Endothelial cell of umbilical vein (primary cell): Measurements from ENCODE around the gene PTH1R. TPM values are rescaled to one million over a fixed set of nuclear protein-coding genes. Genes with fewer than 3 reads are reported as not detected.

Experiments
- BruUV-seq: library from RNA; stranded (reverse); fragments of 400-500 nt; replicated peaks from 2 replicates; lab custom pipeline; 2021; lab: Mats Ljungman, UMichigan
- CTCF ChIA-PET: fragments of 300-600, 350-600 bp; sonication (Branson Sonifier 250); formaldehyde crosslinking; loops from one replicate; lab custom pipeline; 2021; ENCODE audit warnings: antibody characterized with exemption, inconsistent platforms; lab: Charles Lee
- POLR2A ChIA-PET: fragments of 300-600, 350-600 bp; sonication (Branson Sonifier 250); formaldehyde crosslinking; loops from one replicate; lab custom pipeline; 2021; ENCODE audit warnings: antibody characterized with exemption, inconsistent platforms; lab: Charles Lee
- DNase-seq: peaks from one replicate; pipeline ENCODE4 v3.0.0-alpha.2; 2011; ENCODE audit warnings: low read depth, low spot score
- FAIRE-seq: peaks from 2 replicates; lab custom pipeline; 2011; peaks lifted over from hg19 to GRCh38; lab: Jason Lieb, UNC
- H2AFZ ChIP-seq: 2 replicates; pipeline ENCODE4 v1.6.0; 2012; ENCODE audit warnings: low read depth, low read length, control low read depth, inconsistent platforms
- H3K27ac ChIP-seq: 2 replicates; pipeline ENCODE4 v1.5.1; 2011; ENCODE audit warnings: low read depth, mild to moderate bottlenecking, control low read depth, low read length, moderate library complexity; ENCODE audit not compliant: insufficient read depth
- H3K27me3 ChIP-seq, 2 experiments: 2 replicates each; pipeline versions ENCODE4 v1.6.0 to v1.6.1; 2011; ENCODE audit warnings: low read length in 2 of 2, mixed read lengths in 1 of 2; ENCODE audit not compliant: control insufficient read depth in 2 of 2, insufficient read depth in 2 of 2
- H3K36me3 ChIP-seq, 2 experiments: 2 replicates in 1 of 2; 3 replicates in 1 of 2; pipeline ENCODE4 v1.5.1; 2011; ENCODE audit warnings: low read length in 2 of 2, mild to moderate bottlenecking in 1 of 2, moderate library complexity in 1 of 2; ENCODE audit not compliant: control insufficient read depth in 2 of 2, insufficient read depth in 2 of 2; ENCODE audit errors: extremely low read depth in 1 of 2
- H3K4me1 ChIP-seq: 3 replicates; pipeline ENCODE4 v1.5.1; 2011; ENCODE audit warnings: mild to moderate bottlenecking, low read length; ENCODE audit not compliant: control insufficient read depth, insufficient read depth; ENCODE audit errors: extremely low read depth
- H3K4me2 ChIP-seq: 2 replicates; pipeline ENCODE4 v1.6.1; 2011; ENCODE audit warnings: low read length, control low read depth, mixed read lengths; ENCODE audit not compliant: insufficient read depth
- H3K4me3 ChIP-seq, 3 experiments: fragments of 200-600 bp in 1 of 3; sonication (generic), shearing (Covaris generic) in 1 of 3; replicated peaks in 1 of 3; 2 replicates each; pipeline ENCODE4 v1.5.1; 2011 to 2016; ENCODE audit warnings: control low read depth in 3 of 3, low read length in 3 of 3, mild to moderate bottlenecking in 2 of 3, inconsistent platforms in 1 of 3, low read depth in 1 of 3, moderate library complexity in 1 of 3; ENCODE audit not compliant: insufficient read depth in 1 of 3
- H3K79me2 ChIP-seq: 2 replicates; pipeline ENCODE4 v1.6.0; 2012; ENCODE audit warnings: low read length, inconsistent platforms; ENCODE audit not compliant: control insufficient read depth, insufficient read depth
- H3K9ac ChIP-seq: replicated peaks from 2 replicates; pipeline ENCODE3; 2011; ENCODE audit warnings: low read length, control low read depth; ENCODE audit not compliant: insufficient read depth; ENCODE audit errors: extremely low read depth
- H3K9me1 ChIP-seq: replicated peaks from 3 replicates; pipeline ENCODE4 v1.6.0; 2011; ENCODE audit warnings: mild to moderate bottlenecking, low read length; ENCODE audit not compliant: control insufficient read depth, insufficient read depth; ENCODE audit errors: extremely low read depth
- H3K9me3 ChIP-seq: replicated peaks from 2 replicates; pipeline ENCODE4 v1.5.1; 2012; ENCODE audit warnings: low read length, inconsistent platforms; ENCODE audit not compliant: control insufficient read depth, insufficient read depth
- H4K20me1 ChIP-seq: replicated peaks from 2 replicates; pipeline ENCODE3; 2011; ENCODE audit warnings: mild to moderate bottlenecking, low read length; ENCODE audit not compliant: control insufficient read depth, insufficient read depth; ENCODE audit errors: extremely low read depth
- EZH2 ChIP-seq: IDR thresholded peaks from 2 replicates; pipeline ENCODE4 v1.6.1; 2012; ENCODE audit warnings: borderline replicate concordance, low read depth, mild to moderate bottlenecking, moderate library complexity, low read length, inconsistent platforms; ENCODE audit not compliant: severe bottlenecking
- FOS ChIP-seq: IDR thresholded peaks from 2 replicates; pipeline ENCODE4 v1.6.1; 2011; ENCODE audit warnings: mild to moderate bottlenecking, low read length, moderate library complexity, borderline replicate concordance; ENCODE audit not compliant: insufficient read depth
- GATA2 ChIP-seq: IDR thresholded peaks from 2 replicates; pipeline ENCODE4 v1.7.0; 2011; ENCODE audit warnings: low read depth, mild to moderate bottlenecking, moderate library complexity, mixed read lengths, low read length; ENCODE audit not compliant: insufficient read length, insufficient read depth
- JUN ChIP-seq: IDR thresholded peaks from 2 replicates; pipeline ENCODE4 v1.6.1; 2011; ENCODE audit warnings: borderline replicate concordance, low read depth; ENCODE audit not compliant: insufficient read length, insufficient read depth
- MYC ChIP-seq: IDR thresholded peaks from one replicate; pipeline ENCODE4 v1.6.1; 2011; ENCODE audit warnings: mild to moderate bottlenecking, low read depth, low read length
- POLR2A ChIP-seq: IDR thresholded peaks from 2 replicates; pipeline ENCODE4 v1.6.1; 2012; ENCODE audit warnings: low read depth, mild to moderate bottlenecking, control low read depth, low read length
- POLR2AphosphoS5 ChIP-seq: IDR thresholded peaks from 2 replicates; pipeline ENCODE4 v1.6.1; 2012; ENCODE audit warnings: low read depth, mild to moderate bottlenecking, control low read depth, low read length, moderate library complexity; ENCODE audit not compliant: insufficient read depth
- dilution Hi-C: fragments of 300-500 bp; cut with MboI; formaldehyde crosslinking; loops from one replicate; pipeline ENCODE4 v1.15.0; 2019; ENCODE audit warnings: low sequenced_read_pairs; ENCODE audit not compliant: extremely low pct_ligation_motif_present
- intact Hi-C: fragments of 100-400 bp; cut with micrococcal nuclease; formaldehyde crosslinking; loops from one replicate; pipeline ENCODE4 v1.10.0; 2022
- polyA plus RNA-seq, 4 experiments: library from polyadenylated mRNA; depleted of rRNA in 3 of 4; stranded (reverse) in 3 of 4; unstranded in 1 of 4; fragments of >200 nt; gene quantifications; 2 replicates each; pipeline versions ENCODE4 v1.2.1 to v1.2.3, GENCODE V29; 2011 to 2012; ENCODE audit warnings: missing spikeins in 1 of 4
- total RNA-seq: library from RNA; stranded (reverse); gene quantifications from 2 replicates; pipeline ENCODE4 v1.2.3, GENCODE V29; 2021
- TF ChIP-seq, protein P1 (sequence below), 2 donors: IDR thresholded peaks; 1 replicate in 1 of 2; 2 replicates in 1 of 2; pipeline ENCODE4 v1.5.1; 2011; ENCODE audit warnings: low read length in 2 of 2, mild to moderate bottlenecking in 2 of 2, moderate library complexity in 2 of 2, control low read depth in 1 of 2, inconsistent platforms in 1 of 2, low read depth in 1 of 2; ENCODE audit not compliant: insufficient read depth in 1 of 2; ENCODE audit errors: extremely low read depth in 1 of 2
- TF ChIP-seq, protein P2 (sequence below): IDR thresholded peaks from 2 replicates; pipeline ENCODE4 v1.6.1; 2011; ENCODE audit not compliant: insufficient read depth, insufficient read length

PTH1R gene
- total and polyA plus RNA-seq, 2 donors (not counting 3 experiments of a cell fraction or from before 2014, with no cell fraction given): 0.08 to 0.46 TPM

DNA sequence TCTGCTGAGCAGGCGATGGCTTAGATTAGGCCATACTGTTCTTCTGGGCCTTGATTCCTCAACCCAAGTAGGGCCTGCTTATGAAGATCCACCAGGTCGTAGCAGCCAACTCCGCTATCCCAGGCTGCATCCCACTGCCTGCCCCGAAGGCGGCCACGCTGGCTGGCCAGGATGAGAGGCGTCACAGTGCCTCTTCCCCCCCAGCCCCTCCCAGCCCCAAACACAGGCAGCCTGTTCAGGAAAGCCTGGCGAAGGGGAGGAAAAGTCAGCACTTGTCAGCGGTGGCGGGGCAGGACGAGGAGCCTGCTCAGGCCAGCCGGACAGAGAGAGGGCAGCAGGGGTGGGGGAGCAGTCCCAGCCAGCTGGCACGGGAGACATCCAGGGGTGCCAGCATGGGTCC, 11.2 kb downstream of the PTH1R start:
- TF ChIP-seq GATA2 (no peak), FOS (no peak), JUN (no peak), EZH2 (no peak), MYC (no peak), POLR2AphosphoS5 (no peak), POLR2A (no peak)
- TF ChIP-seq, protein P1, sequence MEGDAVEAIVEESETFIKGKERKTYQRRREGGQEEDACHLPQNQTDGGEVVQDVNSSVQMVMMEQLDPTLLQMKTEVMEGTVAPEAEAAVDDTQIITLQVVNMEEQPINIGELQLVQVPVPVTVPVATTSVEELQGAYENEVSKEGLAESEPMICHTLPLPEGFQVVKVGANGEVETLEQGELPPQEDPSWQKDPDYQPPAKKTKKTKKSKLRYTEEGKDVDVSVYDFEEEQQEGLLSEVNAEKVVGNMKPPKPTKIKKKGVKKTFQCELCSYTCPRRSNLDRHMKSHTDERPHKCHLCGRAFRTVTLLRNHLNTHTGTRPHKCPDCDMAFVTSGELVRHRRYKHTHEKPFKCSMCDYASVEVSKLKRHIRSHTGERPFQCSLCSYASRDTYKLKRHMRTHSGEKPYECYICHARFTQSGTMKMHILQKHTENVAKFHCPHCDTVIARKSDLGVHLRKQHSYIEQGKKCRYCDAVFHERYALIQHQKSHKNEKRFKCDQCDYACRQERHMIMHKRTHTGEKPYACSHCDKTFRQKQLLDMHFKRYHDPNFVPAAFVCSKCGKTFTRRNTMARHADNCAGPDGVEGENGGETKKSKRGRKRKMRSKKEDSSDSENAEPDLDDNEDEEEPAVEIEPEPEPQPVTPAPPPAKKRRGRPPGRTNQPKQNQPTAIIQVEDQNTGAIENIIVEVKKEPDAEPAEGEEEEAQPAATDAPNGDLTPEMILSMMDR (IDR thresholded peaks at IDR 0.05; ENCODE audit: extremely low read depth in 1 of 2, insufficient read depth in 1 of 2, low read depth in 1 of 2, low read length in 2 of 2): no peak
- TF ChIP-seq, protein P2, sequence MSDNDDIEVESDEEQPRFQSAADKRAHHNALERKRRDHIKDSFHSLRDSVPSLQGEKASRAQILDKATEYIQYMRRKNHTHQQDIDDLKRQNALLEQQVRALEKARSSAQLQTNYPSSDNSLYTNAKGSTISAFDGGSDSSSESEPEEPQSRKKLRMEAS: no peak
- POLR2A ChIA-PET: no interaction called here
- FAIRE-seq: no peak
- intact Hi-C loops (no loop called here), dilution Hi-C loops (no loop called here)
- H3K79me2 ChIP-seq: no peaks in the 10 kb centered on the region
- no peak overlapping the region for H3K4me3 ChIP-seq
- H3K36me3 ChIP-seq: no peaks in the 10 kb centered on the region
- no peak overlapping the region for H3K4me2 ChIP-seq
- DNase-seq: no peak
- no peak overlapping the region for H2AFZ ChIP-seq
- H3K4me1 ChIP-seq: peaks cover 6% of the 10 kb centered on the region
- H3K9me1 ChIP-seq: no peaks in the 10 kb centered on the region
- H3K9me3 ChIP-seq: no peaks in the 10 kb centered on the region
- peaks cover 16 to 17% of the 10 kb centered on the region in 2 experiments for H3K27me3 ChIP-seq
- CTCF ChIA-PET: interaction anchor here (1.0 kb wide), 1 partner anchor 11 kb away, joined by 3 read pairs; the partner anchor contains the start of gene PTH1R
- no peaks in the 10 kb centered on the region for H4K20me1 ChIP-seq
- no peak overlapping the region for H3K27ac ChIP-seq
- no peak overlapping the region for H3K9ac ChIP-seq
- no TSS peak for BruUV-seq
